ENCODE data around the gene PRKCB.

The PRKCB gene

DNA sequence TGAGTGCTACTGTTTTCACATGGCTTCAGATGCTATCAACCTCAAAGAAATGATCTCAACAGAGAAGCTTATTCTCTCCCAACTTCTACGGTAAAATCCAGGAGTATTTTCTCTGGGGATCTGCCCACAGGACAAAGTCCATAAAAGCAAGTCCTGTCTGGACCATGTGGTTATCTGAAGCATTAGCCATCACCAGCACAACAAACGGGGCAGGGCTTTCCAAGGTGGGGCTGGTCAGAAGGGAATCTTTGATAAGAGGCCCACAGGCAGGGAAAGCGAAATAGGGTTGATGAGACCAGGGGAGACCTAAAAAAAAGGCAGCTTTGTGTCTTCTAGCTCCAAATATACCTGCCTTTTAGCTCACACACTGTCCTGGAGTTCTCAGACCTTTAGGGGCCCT is 381.7 kb downstream of the PRKCB start:
- TF ChIP-seq SP2 (tag by site-specific recombination; IDR thresholded peaks at IDR 0.05) (no peak), PRDM10 (tag by site-specific recombination; IDR thresholded peaks at IDR 0.05) (no peak), TCF7L2 (IDR thresholded peaks at IDR 0.05; ENCODE audit: borderline replicate concordance, low read depth, low read length) (no peak), ZNF701 (tag by site-specific recombination; IDR thresholded peaks at IDR 0.05) (no peak), KLF7 (tag by site-specific recombination; IDR thresholded peaks at IDR 0.05; ENCODE audit: borderline replicate concordance) (no peak), ZNF449 (tag by site-specific recombination; IDR thresholded peaks at IDR 0.05) (no peak), ZNF184 (tag by site-specific recombination; IDR thresholded peaks at IDR 0.05) (no peak), ZNF561 (tag by site-specific recombination; IDR thresholded peaks at IDR 0.05; ENCODE audit: borderline replicate concordance) (no peak), ZNF571 (tag by site-specific recombination; IDR thresholded peaks at IDR 0.05) (no peak), ZNF692 (tag by site-specific recombination; IDR thresholded peaks at IDR 0.05) (no peak), ZNF501 (tag by site-specific recombination; IDR thresholded peaks at IDR 0.05) (no peak), ZNF660 (tag by site-specific recombination; IDR thresholded peaks at IDR 0.05) (no peak), IKZF3 (tag by site-specific recombination; IDR thresholded peaks at IDR 0.05) (no peak), ZBTB17 (tag by site-specific recombination; IDR thresholded peaks at IDR 0.05) (no peak), ZNF558 (tag by site-specific recombination; IDR thresholded peaks at IDR 0.05) (no peak), ZSCAN16 (tag by site-specific recombination; IDR thresholded peaks at IDR 0.05) (no peak), BCL11A (tag by site-specific recombination; IDR thresholded peaks at IDR 0.05; ENCODE audit: low read depth) (no peak)
- TF ChIP-seq, protein P1, sequence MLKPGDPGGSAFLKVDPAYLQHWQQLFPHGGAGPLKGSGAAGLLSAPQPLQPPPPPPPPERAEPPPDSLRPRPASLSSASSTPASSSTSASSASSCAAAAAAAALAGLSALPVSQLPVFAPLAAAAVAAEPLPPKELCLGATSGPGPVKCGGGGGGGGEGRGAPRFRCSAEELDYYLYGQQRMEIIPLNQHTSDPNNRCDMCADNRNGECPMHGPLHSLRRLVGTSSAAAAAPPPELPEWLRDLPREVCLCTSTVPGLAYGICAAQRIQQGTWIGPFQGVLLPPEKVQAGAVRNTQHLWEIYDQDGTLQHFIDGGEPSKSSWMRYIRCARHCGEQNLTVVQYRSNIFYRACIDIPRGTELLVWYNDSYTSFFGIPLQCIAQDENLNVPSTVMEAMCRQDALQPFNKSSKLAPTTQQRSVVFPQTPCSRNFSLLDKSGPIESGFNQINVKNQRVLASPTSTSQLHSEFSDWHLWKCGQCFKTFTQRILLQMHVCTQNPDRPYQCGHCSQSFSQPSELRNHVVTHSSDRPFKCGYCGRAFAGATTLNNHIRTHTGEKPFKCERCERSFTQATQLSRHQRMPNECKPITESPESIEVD (tag by site-specific recombination; IDR thresholded peaks at IDR 0.05), result no peak
- ChIA-PET CTCF (interaction anchor here (0.9 kb wide), 1 partner anchor 287 kb away, joined by 4 read pairs; no protein-coding TSS in a partner anchor), POLR2A (no interaction called here)
- no peak overlapping the region for H3K4me3 ChIP-seq (ENCODE audit: low read depth, low read length)
- H3K36me3 ChIP-seq (ENCODE audit: control insufficient read depth in 2 of 2, insufficient read depth in 1 of 2, low read length in 2 of 2), result no peaks in the 10 kb centered on the region
- H3K27ac ChIP-seq (ENCODE audit: extremely low read depth, low read depth, low read length), result no peak overlapping the region
- no peaks in the 10 kb centered on the region for H3K9me3 ChIP-seq (ENCODE audit: control insufficient read depth, insufficient read depth, low read depth, low read length)
- H3K4me1 ChIP-seq (ENCODE audit: control insufficient read depth, insufficient read depth, low read length), result no peaks in the 10 kb centered on the region

- no peaks in the 10 kb centered on the region for H3K36me3 ChIP-seq (ENCODE audit: control insufficient read depth in 2 of 2, insufficient read depth in 1 of 2, low read length in 2 of 2)
- ChIA-PET CTCF (interaction anchor here (0.9 kb wide), 1 partner anchor 287 kb away, joined by 4 read pairs; no protein-coding TSS in a partner anchor), POLR2A (no interaction called here)
- no peaks in the 10 kb centered on the region for H3K4me1 ChIP-seq (ENCODE audit: control insufficient read depth, insufficient read depth, low read length)
- H3K9me3 ChIP-seq (ENCODE audit: control insufficient read depth, insufficient read depth, low read depth, low read length), result no peaks in the 10 kb centered on the region
- no peak overlapping the region for H3K27ac ChIP-seq (ENCODE audit: extremely low read depth, low read depth, low read length)
- no peak overlapping the region for H3K4me3 ChIP-seq (ENCODE audit: low read depth, low read length)
- TF ChIP-seq YY1 (tag by site-specific recombination; IDR thresholded peaks at IDR 0.05) (no peak), OSR2 (tag by site-specific recombination; IDR thresholded peaks at IDR 0.05) (no peak), ZSCAN16 (tag by site-specific recombination; IDR thresholded peaks at IDR 0.05) (no peak), ZNF664 (tag by site-specific recombination; IDR thresholded peaks at IDR 0.05) (no peak), ZNF324 (tag by site-specific recombination; IDR thresholded peaks at IDR 0.05) (no peak), ZNF10 (tag by site-specific recombination; IDR thresholded peaks at IDR 0.05) (no peak), ZBTB7A (tag by site-specific recombination; IDR thresholded peaks at IDR 0.05; ENCODE audit: low read depth) (no peak), ZNF600 (tag by site-specific recombination; IDR thresholded peaks at IDR 0.05) (no peak), ZNF23 (tag by site-specific recombination; IDR thresholded peaks at IDR 0.05; ENCODE audit: borderline replicate concordance) (no peak), SCRT1 (tag by site-specific recombination; IDR thresholded peaks at IDR 0.05; ENCODE audit: borderline replicate concordance) (no peak)
- TF ChIP-seq, protein P2, sequence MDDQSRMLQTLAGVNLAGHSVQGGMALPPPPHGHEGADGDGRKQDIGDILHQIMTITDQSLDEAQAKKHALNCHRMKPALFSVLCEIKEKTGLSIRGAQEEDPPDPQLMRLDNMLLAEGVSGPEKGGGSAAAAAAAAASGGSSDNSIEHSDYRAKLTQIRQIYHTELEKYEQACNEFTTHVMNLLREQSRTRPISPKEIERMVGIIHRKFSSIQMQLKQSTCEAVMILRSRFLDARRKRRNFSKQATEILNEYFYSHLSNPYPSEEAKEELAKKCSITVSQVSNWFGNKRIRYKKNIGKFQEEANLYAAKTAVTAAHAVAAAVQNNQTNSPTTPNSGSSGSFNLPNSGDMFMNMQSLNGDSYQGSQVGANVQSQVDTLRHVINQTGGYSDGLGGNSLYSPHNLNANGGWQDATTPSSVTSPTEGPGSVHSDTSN (CRISPR knock-in tag; IDR thresholded peaks at IDR 0.05), result no peak
These were observed 382.5 kb downstream of the PRKCB start for GRCh38 chr16:24218299-24218698.

Measured in HEK293 (cell line).